ENCODE data around the gene OGFRL1.

Gene OGFRL1

DNA sequence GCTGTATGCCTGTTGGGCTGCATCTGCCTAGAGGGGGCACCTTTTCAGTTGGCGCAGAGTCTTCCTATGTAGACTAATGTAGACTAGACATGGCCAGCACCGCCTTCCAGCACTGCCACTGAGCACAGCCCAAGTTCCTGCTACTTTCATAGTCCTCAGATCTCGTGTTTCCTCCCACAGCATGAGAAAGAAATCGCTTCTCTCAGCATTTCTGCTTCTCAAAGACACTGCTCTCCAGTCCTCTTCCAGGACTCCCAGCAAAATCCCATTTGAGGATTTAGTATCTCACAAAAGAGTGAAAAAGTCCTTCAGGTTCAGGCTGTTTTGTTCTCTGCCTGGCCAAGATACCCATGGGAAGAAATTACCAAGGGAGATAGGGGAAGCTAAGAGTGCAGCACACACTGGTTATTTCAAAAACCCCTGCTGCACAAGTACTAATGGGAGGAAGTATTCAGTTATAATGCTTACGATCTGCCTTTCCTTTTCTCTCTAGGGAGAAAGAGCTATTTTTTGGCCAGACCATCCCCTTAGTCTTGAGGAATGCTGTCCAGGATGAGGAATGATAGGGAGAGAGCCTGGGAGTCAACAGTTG lies 35.7 kb downstream of the OGFRL1 start:
- TF ChIP-seq, protein P1, sequence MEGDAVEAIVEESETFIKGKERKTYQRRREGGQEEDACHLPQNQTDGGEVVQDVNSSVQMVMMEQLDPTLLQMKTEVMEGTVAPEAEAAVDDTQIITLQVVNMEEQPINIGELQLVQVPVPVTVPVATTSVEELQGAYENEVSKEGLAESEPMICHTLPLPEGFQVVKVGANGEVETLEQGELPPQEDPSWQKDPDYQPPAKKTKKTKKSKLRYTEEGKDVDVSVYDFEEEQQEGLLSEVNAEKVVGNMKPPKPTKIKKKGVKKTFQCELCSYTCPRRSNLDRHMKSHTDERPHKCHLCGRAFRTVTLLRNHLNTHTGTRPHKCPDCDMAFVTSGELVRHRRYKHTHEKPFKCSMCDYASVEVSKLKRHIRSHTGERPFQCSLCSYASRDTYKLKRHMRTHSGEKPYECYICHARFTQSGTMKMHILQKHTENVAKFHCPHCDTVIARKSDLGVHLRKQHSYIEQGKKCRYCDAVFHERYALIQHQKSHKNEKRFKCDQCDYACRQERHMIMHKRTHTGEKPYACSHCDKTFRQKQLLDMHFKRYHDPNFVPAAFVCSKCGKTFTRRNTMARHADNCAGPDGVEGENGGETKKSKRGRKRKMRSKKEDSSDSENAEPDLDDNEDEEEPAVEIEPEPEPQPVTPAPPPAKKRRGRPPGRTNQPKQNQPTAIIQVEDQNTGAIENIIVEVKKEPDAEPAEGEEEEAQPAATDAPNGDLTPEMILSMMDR (IDR thresholded peaks at IDR 0.05; ENCODE audit: low read depth, low read length, poor library complexity, severe bottlenecking), result no peak
- TF ChIP-seq EZH2phosphoT487 (IDR thresholded peaks at IDR 0.05; ENCODE audit: borderline replicate concordance, low read length), result no peak
- Histone ChIP-seq H3K27me3 (ENCODE audit: control insufficient read depth, low read length) (no peaks in the 10 kb centered on the region; the same call in 1 of the 2 replicates), H3K4me1 (ENCODE audit: control insufficient read depth, low read length) (no peaks in the 10 kb centered on the region), H3F3A (ENCODE audit: control insufficient read depth, insufficient read depth) (no peaks in the 10 kb centered on the region), H3K4me3 (ENCODE audit: low read length) (no peak overlapping the region), H3K9me2 (replicated peaks; ENCODE audit: control insufficient read depth, low read length) (no peaks in the 10 kb centered on the region), H3K27ac (ENCODE audit: low read depth, low read length) (no peak overlapping the region), H3K79me2 (ENCODE audit: control insufficient read depth, low read length) (no peaks in the 10 kb centered on the region), H3K36me3 (ENCODE audit: control insufficient read depth, low read length) (no peaks in the 10 kb centered on the region), H3K9me3 (ENCODE audit: control insufficient read depth, insufficient read depth, low read length) (no peaks in the 10 kb centered on the region), H4K20me1 (ENCODE audit: control insufficient read depth, insufficient read depth, low read depth, low read length) (no peaks in the 10 kb centered on the region), H3K4me2 (ENCODE audit: low read length) (no peak overlapping the region)

DNA sequence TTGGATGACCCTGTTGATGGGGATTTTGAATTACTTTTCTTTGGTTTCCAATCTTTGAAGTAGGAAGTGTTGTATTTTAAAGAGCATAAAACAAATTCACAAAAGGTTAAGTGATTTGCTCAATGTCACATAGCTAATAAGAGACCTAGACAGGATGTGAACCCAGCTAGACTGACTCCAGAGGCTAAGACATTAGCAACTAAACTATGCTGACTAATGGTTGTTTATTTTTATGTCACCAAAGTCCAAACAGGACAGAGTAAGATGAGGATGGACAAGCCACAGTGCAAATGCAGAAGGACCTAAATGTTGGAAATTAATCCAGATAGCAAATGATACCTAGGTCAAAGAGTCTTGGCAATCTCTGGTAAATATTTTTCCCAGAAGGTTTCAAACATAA lies 38.0 kb downstream of the OGFRL1 start:
- Histone ChIP-seq H3K9me2 (replicated peaks; ENCODE audit: control insufficient read depth, low read length) (no peaks in the 10 kb centered on the region), H3F3A (ENCODE audit: control insufficient read depth, insufficient read depth) (no peaks in the 10 kb centered on the region), H3K27me3 (ENCODE audit: control insufficient read depth, low read length) (no peaks in the 10 kb centered on the region; the same call in none of the 2 replicates), H3K4me2 (ENCODE audit: low read length) (no peak overlapping the region), H4K20me1 (ENCODE audit: control insufficient read depth, insufficient read depth, low read depth, low read length) (no peaks in the 10 kb centered on the region), H3K36me3 (ENCODE audit: control insufficient read depth, low read length) (no peaks in the 10 kb centered on the region), H3K9me3 (ENCODE audit: control insufficient read depth, insufficient read depth, low read length) (no peaks in the 10 kb centered on the region), H3K4me3 (ENCODE audit: low read length) (no peak overlapping the region), H3K27ac (ENCODE audit: low read depth, low read length) (no peak overlapping the region), H3K79me2 (ENCODE audit: control insufficient read depth, low read length) (no peaks in the 10 kb centered on the region), H3K4me1 (ENCODE audit: control insufficient read depth, low read length) (no peaks in the 10 kb centered on the region)
- no peak for TF ChIP-seq EZH2phosphoT487 (IDR thresholded peaks at IDR 0.05; ENCODE audit: borderline replicate concordance, low read length)
- TF ChIP-seq, protein P1 (IDR thresholded peaks at IDR 0.05; ENCODE audit: low read depth, low read length, poor library complexity, severe bottlenecking), result no peak

DNA sequence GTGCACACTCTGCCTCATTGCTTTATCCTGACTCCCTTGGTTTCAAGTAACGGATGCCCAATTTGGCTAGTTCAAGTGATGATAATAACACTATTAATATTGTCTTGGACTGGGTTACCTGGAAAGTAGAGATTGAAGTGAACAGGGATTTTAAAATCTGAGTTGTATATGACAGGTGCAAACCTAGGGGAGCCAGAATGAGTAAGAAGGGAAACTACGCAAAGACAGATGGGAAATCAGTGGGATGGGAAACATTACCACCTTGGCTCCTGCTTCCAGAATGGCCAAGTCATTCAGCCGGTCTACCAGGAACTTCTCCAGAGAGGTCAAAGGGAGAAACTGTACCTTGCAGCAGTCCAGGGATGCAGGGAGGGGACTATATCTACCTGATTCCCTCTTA lies 41.9 kb downstream of the OGFRL1 start:
- no peaks in the 10 kb centered on the region for H3K79me2 ChIP-seq (ENCODE audit: control insufficient read depth, low read length)
- no peaks in the 10 kb centered on the region for H4K20me1 ChIP-seq (ENCODE audit: control insufficient read depth, insufficient read depth, low read depth, low read length)
- no peaks in the 10 kb centered on the region for H3K36me3 ChIP-seq (ENCODE audit: control insufficient read depth, low read length)
- no peaks in the 10 kb centered on the region for H3K9me2 ChIP-seq (replicated peaks; ENCODE audit: control insufficient read depth, low read length)
- H3K4me1 ChIP-seq (ENCODE audit: control insufficient read depth, low read length), result no peaks in the 10 kb centered on the region
- no peak overlapping the region for H3K4me3 ChIP-seq (ENCODE audit: low read length)
- no peak overlapping the region for H3K27ac ChIP-seq (ENCODE audit: low read depth, low read length)
- TF ChIP-seq, protein P1 (IDR thresholded peaks at IDR 0.05; ENCODE audit: low read depth, low read length, poor library complexity, severe bottlenecking), result no peak
- no peak for TF ChIP-seq EZH2phosphoT487 (IDR thresholded peaks at IDR 0.05; ENCODE audit: borderline replicate concordance, low read length)
- H3K27me3 ChIP-seq (ENCODE audit: control insufficient read depth, low read length), result no peaks in the 10 kb centered on the region; the same call in none of the 2 replicates
- H3F3A ChIP-seq (ENCODE audit: control insufficient read depth, insufficient read depth), result no peaks in the 10 kb centered on the region
- no peaks in the 10 kb centered on the region for H3K9me3 ChIP-seq (ENCODE audit: control insufficient read depth, insufficient read depth, low read length)
- H3K4me2 ChIP-seq (ENCODE audit: low read length), result no peak overlapping the region
